Central memory CD4-positive, alpha-beta T cell (primary cell): ENCODE measurements around the gene NIFK.
"Not testable (repeated sequence)": the region's sequence is repeated elsewhere in the genome, so short reads cannot be mapped to it uniquely, and the experiment has no call there.

ENCODE experiments used
- DNase-seq: peaks from one replicate; pipeline ENCODE4 v3.0.0; 2022
- total RNA-seq, 3 experiments: gene quantifications; one replicate each; lab custom pipeline; 2026; lab: John Stamatoyannopoulos, UW

The NIFK gene
- total RNA-seq: 22.8 to 200 (median 65.4) reads per million in 3 experiments

- peak; percentile 99 for DNase-seq
Measured at GRCh38 chr2:121736462-121737336, at the start of gene NIFK. Gene NIFK (minus strand): TSS chr2:121736875. CDS start chr2:121736850, 25 bp downstream.

GRCh38 chr2:121783180-121783579 is 46.5 kb upstream of the NIFK start:
- no peak for DNase-seq

- no peak for DNase-seq
Measured at GRCh38 chr2:121778741-121779487, 42.2 kb upstream of the NIFK start.

DNA sequence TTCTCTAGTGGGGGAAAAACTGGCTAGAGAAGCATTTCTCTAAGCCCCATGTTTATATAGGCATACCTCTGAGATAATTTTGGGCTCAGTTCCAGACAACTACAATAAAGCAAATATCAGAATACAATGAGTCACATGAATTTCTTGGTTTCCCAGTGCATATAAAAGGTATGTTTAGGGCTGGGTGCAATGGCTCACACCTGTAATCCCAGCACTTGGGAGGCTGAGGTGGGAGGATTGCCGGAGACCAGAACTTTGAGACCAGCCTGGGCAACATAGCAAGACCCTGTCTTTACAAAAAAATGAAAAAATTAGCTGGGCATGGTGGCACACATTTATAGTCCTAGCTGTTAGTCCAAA is 41.0 kb upstream of the NIFK start:
- no peak for DNase-seq

DNA sequence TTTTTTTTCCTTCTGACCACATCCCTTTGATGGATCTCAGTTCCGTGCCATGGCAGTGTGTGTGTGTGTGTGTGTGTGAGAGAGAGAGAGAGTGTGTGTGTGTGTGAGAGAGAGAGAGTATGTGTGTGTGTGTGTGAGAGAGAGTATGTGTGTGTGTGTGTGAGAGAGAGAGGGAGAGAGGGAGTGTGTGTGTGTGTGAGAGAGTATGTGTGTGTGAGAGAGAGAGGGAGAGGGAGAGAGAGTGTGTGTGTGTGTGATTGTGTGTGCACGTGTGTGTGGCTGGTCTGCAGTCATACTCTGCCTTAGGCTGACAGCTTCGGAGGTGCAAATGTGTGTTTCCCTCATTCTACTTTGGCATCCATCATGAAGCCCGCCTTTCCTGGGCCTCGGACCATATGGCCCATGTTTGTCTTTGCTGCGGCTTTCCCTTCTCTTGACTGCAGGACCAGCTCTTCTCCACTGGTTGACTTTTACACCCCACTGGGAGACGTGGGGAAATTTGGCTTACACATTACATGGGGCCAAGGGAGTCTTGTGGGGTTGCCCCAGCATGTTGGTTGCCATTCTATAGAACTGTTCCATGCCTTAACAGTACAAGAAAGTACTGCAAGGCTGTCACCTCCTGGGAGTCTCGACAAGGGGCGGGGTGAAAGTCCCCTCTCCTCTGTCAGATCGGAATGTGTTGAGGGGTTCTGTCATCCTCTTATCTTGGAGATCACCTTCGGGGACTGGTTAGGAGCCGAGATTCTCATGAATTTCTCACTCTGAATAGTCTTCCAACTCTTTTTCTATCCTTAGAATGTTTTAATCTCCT is 40.4 kb upstream of the NIFK start:
- DNase-seq: no peak

DNA sequence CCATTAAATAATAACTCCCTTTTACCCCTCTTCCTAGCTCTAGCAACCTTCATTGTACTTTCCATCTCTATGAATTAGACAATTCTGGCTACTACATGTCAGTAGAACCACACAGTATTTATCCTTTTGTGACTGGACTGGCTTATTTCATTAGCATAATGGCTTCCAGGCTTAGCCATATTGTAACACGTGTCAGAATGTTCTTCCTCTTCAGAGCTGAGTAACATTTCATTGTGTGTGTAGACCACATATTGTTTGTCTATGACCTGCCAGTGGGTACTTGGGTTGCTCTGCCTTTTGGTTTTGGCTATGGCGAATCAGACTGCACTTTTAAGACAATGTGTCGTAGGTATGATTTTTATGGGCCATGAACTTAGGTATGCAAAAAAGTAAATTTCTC is 39.7 kb upstream of the NIFK start:
- DNase-seq: no peak

DNA sequence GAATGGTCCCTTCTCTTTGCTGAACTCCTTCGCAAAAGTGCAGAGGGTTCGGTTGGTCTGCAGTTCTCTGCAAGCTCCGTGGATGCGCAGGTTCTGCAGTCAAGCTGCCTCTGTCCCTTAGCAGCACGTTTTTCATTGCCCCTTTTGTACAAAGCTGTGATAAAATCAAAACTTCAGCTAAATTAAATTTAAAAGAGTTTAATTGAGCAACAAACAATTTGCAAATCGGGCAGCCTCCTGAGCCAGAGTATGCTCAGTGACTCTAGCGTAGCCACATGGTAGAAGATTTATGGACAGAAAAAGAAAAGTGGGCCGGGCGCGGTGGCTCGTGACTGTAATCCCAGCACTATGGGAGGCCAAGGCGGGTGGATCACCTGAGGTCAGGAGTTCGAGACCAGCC is 37.6 kb upstream of the NIFK start:
- no peak for DNase-seq

- no peak for DNase-seq
Measured at GRCh38 chr2:121771976-121772742, 35.5 kb upstream of the NIFK start.

DNA sequence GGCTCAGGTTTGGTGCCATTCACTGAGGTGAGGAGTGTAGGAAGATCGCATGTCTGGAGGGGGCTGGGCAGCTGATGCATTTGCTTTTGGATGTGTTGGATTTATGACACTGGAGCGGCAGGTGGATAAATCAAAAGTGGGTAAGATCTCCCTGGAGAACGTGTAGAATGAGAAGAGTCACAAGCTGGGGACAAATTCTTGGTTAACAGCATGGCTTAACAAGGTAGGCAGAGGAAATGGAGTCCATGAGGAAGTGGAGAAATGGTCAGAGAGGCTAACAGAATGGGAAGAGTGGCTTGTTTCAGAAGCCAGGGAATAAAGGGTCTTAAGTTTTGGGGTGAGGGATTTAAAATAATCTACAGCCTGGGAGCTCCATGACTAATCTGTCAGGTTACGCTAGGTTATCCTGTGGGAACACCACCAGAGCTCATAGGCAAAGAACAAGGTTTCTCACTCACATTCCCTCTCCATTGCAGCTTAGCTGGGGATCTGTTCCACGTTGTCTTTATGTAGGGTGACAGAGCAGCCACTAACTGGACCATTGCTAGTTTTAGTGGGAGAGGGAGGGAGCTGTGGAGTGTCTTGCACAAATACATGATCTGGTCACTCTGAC is 31.6 kb upstream of the NIFK start:
- no peak for DNase-seq

- DNase-seq: no peak
Measured at GRCh38 chr2:121766624-121767023, 29.9 kb upstream of the NIFK start.

DNA sequence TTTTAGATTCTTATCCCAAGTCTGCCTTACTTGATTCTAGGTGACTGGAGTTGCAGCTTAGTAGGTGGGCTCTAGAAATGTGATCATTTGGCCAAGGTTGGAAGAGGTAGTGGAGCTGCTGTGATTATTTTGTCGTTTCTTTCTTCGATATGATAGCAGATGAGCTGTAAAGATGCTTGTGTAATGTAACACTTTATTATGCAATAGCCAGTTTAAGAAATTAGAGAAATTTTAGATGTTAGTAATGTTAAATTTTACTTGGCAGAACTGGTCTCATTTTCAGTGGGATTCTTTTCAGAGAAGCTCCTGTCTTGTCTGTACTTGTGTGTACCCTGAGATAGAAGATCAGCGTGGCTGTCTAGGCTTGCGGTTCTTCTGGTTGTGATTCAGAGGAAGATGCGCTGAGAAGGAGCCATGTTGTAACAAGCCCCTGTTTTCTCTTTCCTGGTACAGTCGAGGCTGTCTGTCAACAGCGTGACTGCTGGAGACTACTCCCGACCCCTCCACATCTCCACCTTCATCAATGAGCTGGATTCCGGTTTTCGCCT is 28.1 kb upstream of the NIFK start:
- no peak for DNase-seq

DNA sequence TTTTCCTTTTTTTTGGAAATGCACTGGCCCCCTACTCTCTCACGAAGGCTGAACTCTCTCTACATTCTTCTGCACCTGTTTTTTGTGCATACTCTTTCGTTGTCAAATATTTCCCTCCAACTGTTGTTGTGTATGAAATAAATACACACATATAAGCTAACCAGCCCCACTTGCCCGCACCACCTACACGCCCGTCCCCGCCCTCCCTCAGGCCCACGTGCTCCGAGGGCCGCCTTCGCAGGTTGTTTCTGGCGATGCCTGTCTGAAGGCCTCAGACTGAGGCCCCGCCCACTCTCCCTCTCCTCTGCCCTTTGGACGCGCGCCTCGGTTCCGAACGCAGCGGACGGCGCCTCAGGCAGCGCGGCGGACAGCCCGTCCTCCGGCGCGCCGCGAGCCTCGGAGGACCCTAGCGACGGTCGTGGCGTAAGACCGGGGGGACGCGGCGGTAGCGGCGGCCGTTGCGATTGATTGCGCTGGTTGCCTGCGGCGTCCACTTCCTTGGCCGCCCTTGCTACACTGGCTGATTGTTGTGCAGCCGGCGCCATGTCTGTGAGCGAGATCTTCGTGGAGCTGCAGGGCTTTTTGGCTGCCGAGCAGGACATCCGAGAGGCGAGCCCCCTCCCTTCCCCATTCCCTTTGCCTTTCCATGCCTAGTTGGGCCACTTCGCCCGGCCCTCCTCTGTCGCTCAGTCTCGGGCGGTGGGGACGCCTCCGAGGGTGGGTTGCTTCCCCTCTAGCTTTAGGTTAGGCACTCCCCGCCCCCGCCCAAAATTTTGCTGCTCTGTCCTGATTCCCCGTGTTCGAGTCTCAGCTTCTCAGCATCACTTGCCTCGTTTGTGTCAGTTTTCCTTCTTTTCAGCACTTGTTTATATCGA is 18.8 kb upstream of the NIFK start, which contains the start of gene TSN:
Gene TSN, plus strand, starts transcription at position 415 of the 875 bp plus-strand sequence. Its CDS starts 129 bp downstream, at position 544.
- peak; percentile 96 for DNase-seq

DNA sequence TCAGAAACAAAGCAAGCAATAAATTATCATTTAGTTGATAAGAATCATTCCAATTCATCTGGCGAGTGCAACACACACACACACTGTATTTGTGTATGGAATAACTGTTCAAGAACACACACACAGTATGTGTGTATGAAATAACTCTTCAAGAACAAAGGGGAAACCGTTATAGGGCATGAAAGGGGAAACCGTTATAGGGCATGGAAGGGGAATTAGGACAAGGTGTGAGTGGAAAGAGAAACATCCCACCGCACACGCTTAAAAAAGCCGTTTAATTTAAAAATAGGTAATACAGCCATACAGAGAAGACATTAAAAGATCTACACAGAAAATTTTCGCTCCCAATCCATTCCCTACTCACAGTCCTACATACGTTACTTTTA is 18.2 kb upstream of the NIFK start:
- DNase-seq: no peak

DNA sequence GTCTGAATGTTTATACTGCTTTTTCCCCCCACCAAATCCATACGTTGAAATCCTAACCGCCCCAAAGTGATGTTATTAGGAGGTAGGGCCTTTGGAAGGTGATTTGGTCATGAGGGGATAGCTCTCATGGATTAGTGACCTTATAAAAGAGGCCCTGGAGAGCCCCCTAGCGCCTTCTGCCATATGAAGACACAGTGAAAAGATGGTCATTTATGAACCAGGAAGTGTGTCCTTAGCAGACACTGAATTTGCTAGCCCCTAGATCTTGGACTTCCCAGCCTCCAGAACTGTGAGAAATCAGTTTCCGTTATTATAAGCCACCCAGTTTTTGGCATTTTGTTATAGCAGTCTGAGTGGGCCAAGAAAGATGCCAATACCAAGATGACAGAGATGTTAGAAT is 11.5 kb upstream of the NIFK start:
- DNase-seq: no peak

DNA sequence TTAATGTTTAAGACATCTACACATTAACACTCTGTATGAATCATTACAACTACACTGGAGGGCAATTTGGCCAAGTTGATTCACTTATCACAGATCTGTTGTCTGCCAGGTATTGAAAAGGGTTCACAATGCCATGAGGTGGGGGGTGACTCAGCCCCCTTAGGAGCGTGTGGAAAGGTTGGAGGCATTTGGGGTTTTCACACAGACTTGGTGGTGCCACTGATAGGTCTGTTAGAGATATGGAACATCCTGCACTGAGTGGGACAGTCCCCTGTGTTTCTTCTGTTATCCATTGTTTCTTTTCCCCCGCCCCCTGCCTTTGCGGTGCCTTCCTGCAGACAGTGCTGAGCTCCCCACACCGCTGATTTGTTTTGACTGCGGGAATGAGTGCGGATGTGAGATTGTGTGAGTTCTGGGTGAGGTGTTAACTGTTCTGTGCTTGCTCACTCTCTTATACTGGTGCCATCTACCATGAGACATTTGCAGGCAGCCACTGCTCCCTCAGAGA is 9.4 kb upstream of the NIFK start:
- no peak for DNase-seq

DNA sequence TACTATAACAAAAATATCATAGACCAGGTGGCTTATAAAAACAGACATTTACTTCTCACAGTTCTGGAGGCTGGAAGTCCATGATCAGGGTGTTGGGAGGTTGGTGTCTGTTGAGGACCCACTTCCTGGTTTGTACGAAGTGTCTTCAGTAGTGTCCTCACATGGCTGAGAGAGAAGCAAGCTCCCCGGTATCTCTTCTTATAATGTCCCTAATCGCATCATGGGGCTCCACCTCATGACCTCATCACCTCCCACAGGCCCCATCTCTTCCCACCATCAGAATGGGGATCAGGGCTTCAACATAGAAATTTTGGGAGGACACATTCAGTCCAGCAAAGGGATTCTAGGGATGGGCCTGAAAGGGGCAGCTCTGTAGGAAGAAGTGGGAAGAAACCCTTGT is 4.8 kb upstream of the NIFK start:
- DNase-seq: no peak

DNA sequence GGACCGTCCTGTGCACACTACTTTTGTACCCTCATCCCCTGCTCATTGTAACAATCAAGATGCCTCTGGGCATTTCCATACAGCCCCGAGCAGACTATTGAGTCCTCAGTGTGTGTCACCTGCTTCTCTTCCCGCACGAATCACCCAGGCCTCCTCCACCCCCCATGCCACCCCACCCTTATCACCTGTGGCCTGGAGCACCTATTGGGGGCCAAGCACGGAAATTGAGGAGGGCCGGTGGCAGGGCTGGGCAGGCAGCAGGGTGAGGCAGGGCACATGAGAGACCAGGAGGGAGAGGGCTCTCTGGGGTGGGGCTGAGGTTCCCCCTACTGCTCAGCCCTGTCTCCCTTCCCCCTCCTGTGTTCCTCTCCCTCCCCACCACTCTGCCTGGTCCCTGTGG is 4.3 kb upstream of the NIFK start:
- no peak for DNase-seq

DNA sequence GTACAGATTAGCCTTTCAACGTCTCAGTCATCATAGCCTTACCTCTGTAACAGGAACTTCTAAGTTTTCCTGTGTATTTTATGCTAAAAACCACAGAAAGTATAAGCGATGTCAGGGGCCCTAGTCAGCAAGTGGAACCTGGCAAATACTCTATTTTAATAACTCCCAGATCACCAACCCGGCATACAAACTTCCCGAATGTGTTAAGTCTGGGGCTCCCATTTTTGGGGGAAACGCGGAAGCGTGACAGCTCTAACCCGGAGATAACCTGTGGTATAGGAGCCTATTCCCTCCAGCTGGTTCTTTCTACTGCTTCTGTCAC is 574 bp downstream of the NIFK start:
- DNase-seq: no peak

DNA sequence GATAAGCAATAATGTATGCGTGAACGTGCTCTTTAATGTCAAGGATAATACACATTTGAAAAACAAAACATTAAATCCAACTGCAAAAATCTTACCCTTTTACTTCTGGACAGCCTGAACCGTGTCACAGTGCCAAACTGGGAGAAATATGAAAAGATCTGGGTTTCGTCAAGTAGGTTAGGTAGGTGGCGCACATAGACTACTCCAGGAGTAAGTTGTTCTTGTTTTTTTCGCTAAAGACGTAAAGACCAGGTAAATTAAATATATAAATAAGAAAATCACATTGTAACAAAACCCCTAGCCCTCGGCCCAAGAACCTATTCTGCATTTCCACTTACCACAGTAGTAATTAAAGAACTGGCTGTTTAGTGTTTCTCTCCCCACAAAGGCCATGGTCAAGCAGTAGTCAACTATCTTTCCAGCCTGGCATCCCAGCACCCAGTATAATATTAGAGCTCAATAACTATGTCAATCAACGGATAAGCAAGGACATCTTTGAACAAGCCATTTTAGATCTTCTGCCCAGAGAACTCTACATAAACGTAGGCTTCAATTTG is 1.1 kb downstream of the NIFK start:
- no peak for DNase-seq

- not testable (repeated sequence) for DNase-seq
Measured at GRCh38 chr2:121734544-121734943, 2.1 kb downstream of the NIFK start.
